Astrocyte of the cerebellum (primary cell): ENCODE data around the gene CD180.

Source experiments
- DNase-seq: peaks from one replicate; pipeline ENCODE4 v3.0.0-alpha.2; 2011; ENCODE audit warnings: low read depth
- H3K4me3 ChIP-seq: 2 replicates; pipeline ENCODE4 v1.5.1; 2011; ENCODE audit warnings: mild to moderate bottlenecking, low read depth, low read length, moderate library complexity
- CTCF ChIP-seq: IDR thresholded peaks from 2 replicates; pipeline ENCODE4 v1.5.1; 2012; ENCODE audit warnings: low read length, low read depth, moderate library complexity, mild to moderate bottlenecking; ENCODE audit errors: missing control alignments
- in situ Hi-C: cut with HindIII; loops from 2 replicates; pipeline ENCODE4 v1.10.0; 2017; ENCODE audit warnings: low sequenced_read_pairs

Gene CD180

GRCh38 chr5:67135381-67135984 is 61.1 kb downstream of the CD180 start:
- TF ChIP-seq CTCF = no peak
- H3K4me3 ChIP-seq = no peak overlapping the region
- no peak for DNase-seq
- in situ Hi-C loops = no loop called here

- H3K4me3 ChIP-seq = no peak overlapping the region
- no peak for DNase-seq
- no peak for TF ChIP-seq CTCF
- in situ Hi-C loops = no loop called here
Measured at GRCh38 chr5:67133776-67134175, 62.8 kb downstream of the CD180 start.

- DNase-seq = no peak
- no peak overlapping the region for H3K4me3 ChIP-seq
- in situ Hi-C loops = no loop called here
- no peak for TF ChIP-seq CTCF
Measured at GRCh38 chr5:67133217-67133616, 63.4 kb downstream of the CD180 start.

GRCh38 chr5:67129768-67130167 is 66.8 kb downstream of the CD180 start:
- TF ChIP-seq CTCF = no peak
- no peak for DNase-seq
- in situ Hi-C loops = no loop called here
- H3K4me3 ChIP-seq = no peak overlapping the region
